ENCODE results near the gene HGF.

Gene HGF

GRCh38 chr7:81715984-81716588 is 53.8 kb downstream of the HGF start:
- no peak for DNase-seq

- DNase-seq = no peak
Measured at GRCh38 chr7:81714306-81714705, 55.5 kb downstream of the HGF start.

GRCh38 chr7:81710751-81711150 is 59.1 kb downstream of the HGF start:
- no peak for DNase-seq

GRCh38 chr7:81709836-81710235 is 60.0 kb downstream of the HGF start:
- no peak for DNase-seq

GRCh38 chr7:81707966-81708365 is 61.9 kb downstream of the HGF start:
- DNase-seq = no peak

GRCh38 chr7:81707196-81707595 is 62.7 kb downstream of the HGF start:
- DNase-seq = no peak

GRCh38 chr7:81705206-81705605 is 64.6 kb downstream of the HGF start:
- no peak for DNase-seq

GRCh38 chr7:81704595-81704994 is 65.3 kb downstream of the HGF start:
- DNase-seq = no peak

- no peak for DNase-seq
Measured at GRCh38 chr7:81698965-81699364, 70.9 kb downstream of the HGF start.

GRCh38 chr7:81694711-81695110 is 75.1 kb downstream of the HGF start:
- DNase-seq = no peak

GRCh38 chr7:81693894-81694293 is 76.0 kb downstream of the HGF start:
- no peak for DNase-seq

GRCh38 chr7:81693080-81693479 is 76.8 kb downstream of the HGF start:
- no peak for DNase-seq

GRCh38 chr7:81692146-81692905 is 77.5 kb downstream of the HGF start:
- no peak for DNase-seq

GRCh38 chr7:81691199-81691821 is 78.5 kb downstream of the HGF start:
- no peak for DNase-seq

- no peak for DNase-seq
Measured at GRCh38 chr7:81690688-81691087, 79.2 kb downstream of the HGF start.

- DNase-seq = no peak
Measured at GRCh38 chr7:81690251-81690650, 79.6 kb downstream of the HGF start.

GRCh38 chr7:81688622-81689411 is 81.0 kb downstream of the HGF start:
- DNase-seq = no peak

- no peak for DNase-seq
Measured at GRCh38 chr7:81687062-81687461, 82.8 kb downstream of the HGF start.

GRCh38 chr7:81685270-81685868 is 84.5 kb downstream of the HGF start:
- DNase-seq = no peak

GRCh38 chr7:81684514-81685269 is 85.2 kb downstream of the HGF start:
- no peak for DNase-seq

- no peak for DNase-seq
Measured at GRCh38 chr7:81684033-81684432, 85.8 kb downstream of the HGF start.

- DNase-seq = no peak
Measured at GRCh38 chr7:81682873-81683272, 87.0 kb downstream of the HGF start.
